Stomach (tissue), 9 donors: ENCODE measurements around the gene TXNRD3. TPM values are rescaled to one million over a fixed set of nuclear protein-coding genes. Genes with fewer than 3 reads are reported as not detected.

ENCODE experiments used
- DNase-seq, 2 donors: peaks; one replicate each; pipeline versions ENCODE4 v3.0.0 to v3.0.0-alpha.2; 2013 to 2019
- H3K27ac ChIP-seq, 5 donors: fragments of 200-600 bp in 4 of 5; sonication (generic) in 4 of 5; one replicate each; pipeline ENCODE4 v1.5.1; 2013 to 2019; ENCODE audit warnings: mild to moderate bottlenecking in 1 of 5, moderate library complexity in 1 of 5
- H3K27me3 ChIP-seq, 3 donors: fragments of 200-600 bp; sonication (generic); one replicate each; pipeline ENCODE4 v1.5.1; 2017 to 2019; ENCODE audit warnings: mixed run types in 1 of 3
- H3K36me3 ChIP-seq, 4 donors: fragments of 200-600 bp; sonication (generic); 1 replicate in 3 of 4; 2 replicates in 1 of 4; pipeline ENCODE4 v1.5.1; 2016 to 2019
- H3K4me1 ChIP-seq, 4 donors: fragments of 200-600 bp; sonication (generic); one replicate each; pipeline ENCODE4 v1.5.1; 2016 to 2019
- H3K4me3 ChIP-seq, 4 donors: fragments of 200-600 bp; sonication (generic) in 3 of 4; one replicate each; pipeline ENCODE4 v1.5.1; 2016 to 2019; ENCODE audit warnings: mild to moderate bottlenecking in 1 of 4
- H3K9me3 ChIP-seq, 4 donors: fragments of 200-600 bp; sonication (generic); one replicate each; pipeline ENCODE4 v1.5.1; 2016 to 2019
- EP300 ChIP-seq: sonication (generic); formaldehyde crosslinking; IDR thresholded peaks from one replicate; pipeline ENCODE4 v1.6.1; 2017; ENCODE audit warnings: antibody characterized with exemption
- POLR2A ChIP-seq, 4 donors: fragments of 450-650 bp; IDR thresholded peaks; one replicate each; pipeline ENCODE4 v1.6.1; 2016; ENCODE audit warnings: antibody characterized with exemption in 4 of 4, control low read depth in 2 of 4, mild to moderate bottlenecking in 1 of 4, moderate library complexity in 1 of 4
- POLR2AphosphoS5 ChIP-seq, 3 donors: sonication (generic); formaldehyde crosslinking; IDR thresholded peaks; one replicate each; pipeline ENCODE4 v1.6.1; 2016; ENCODE audit warnings: antibody characterized with exemption in 3 of 3
- WGBS, 5 donors: extraction: QIAGEN DNeasy Blood & Tissue Kit in 3 of 5; methylation state at CpG; one replicate each; pipeline versions ENCODE4 v1.1.5 to v1.1.7; 2013 to 2018; 5-methylcytosine and 5-hydroxymethylcytosine counted together
- intact Hi-C: fragments of 100-400 bp; cut with DNase I; formaldehyde crosslinking; loops from one replicate; pipeline ENCODE4 v1.15.1; 2023; ENCODE audit warnings: low total_unique reads
- polyA plus RNA-seq, 3 donors: library from polyadenylated mRNA; stranded (reverse); fragments of 200-250 nt; gene quantifications; one replicate each; pipeline ENCODE4 v1.2.3, GENCODE V29; 2013
- total RNA-seq, 5 donors: library from RNA; depleted of rRNA; stranded (reverse); fragments of >200 nt; gene quantifications; one replicate each; pipeline versions ENCODE4 v1.1.0 to v1.2.3, GENCODE V29; 2014 to 2016
- TF ChIP-seq, protein P1 (sequence below), 7 experiments: fragments of 450-650 bp in 4 of 7; fragments of 200-600 bp in 3 of 7; sonication (generic) in 3 of 7; IDR thresholded peaks; one replicate each; pipeline ENCODE4 v1.5.1; 2016 to 2019; ENCODE audit warnings: antibody characterized with exemption in 7 of 7, control low read depth in 2 of 7, mild to moderate bottlenecking in 1 of 7
- donor health status: healthy with polysubstance abuse.
- donor health status: Bipolar disorder and iron deficiency.
- donor health status: healthy.

TXNRD3 gene
- total and polyA plus RNA-seq, 8 donors: 0.58 to 62.3 (median 9.5) TPM

DNA sequence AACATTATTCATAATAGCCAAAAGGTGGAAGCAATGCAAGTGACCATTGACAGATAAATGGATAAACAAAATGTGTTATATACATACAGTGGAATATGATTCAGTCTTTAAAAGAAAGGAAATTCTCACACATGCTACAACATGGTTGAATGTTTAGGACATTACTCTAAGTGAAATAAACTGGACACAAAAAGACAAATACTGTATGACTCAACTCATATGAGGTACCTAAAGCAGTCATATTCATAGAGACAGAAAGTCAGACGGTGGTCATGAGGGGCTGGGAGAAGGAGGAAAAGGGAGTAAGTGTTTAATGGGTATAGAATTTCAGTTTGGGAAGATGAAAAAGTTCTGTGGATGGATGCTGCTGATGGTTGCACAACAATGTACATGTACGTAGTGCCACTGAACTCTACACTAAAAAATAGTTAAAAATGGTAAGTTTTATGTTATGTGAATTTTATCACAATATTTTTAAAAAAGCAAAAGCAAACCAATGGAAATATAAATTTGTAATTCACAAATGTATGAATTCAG is 5.3 kb downstream of the TXNRD3 start:
- 70 to 81% (median 77%) methylated on average over 2 of the region's 2 CpGs for WGBS, 5 donors

DNA sequence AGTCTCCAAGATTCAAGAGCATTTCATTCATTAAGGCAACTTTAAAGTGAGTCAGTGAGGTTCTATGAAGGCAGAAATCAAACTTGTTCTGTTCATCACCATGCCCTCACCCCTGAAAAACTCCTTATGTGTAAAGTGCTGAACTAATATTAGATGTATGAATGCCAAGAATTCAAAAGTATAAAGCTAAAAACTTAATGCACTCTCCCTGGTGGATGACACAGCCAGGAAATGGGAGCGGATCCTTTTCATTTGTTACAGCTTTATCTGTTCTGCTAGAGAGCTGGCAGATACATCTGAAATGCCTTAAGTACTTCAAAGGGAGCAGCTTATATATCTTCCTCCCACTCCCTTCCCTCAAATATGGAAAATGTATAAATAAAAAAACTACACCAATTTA is 8.2 kb downstream of the TXNRD3 start:
- Histone ChIP-seq H3K27ac (no peak overlapping the region), H3K9me3 (no peaks in the 10 kb centered on the region), H3K4me1 (no peaks in the 10 kb centered on the region), H3K4me3 (no peak overlapping the region), H3K36me3 (peaks cover 3 to 35% (median 33%) of the 10 kb centered on the region in 4 donors), H3K27me3 (no peaks in the 10 kb centered on the region)
- intact Hi-C loops: no loop called here
- peak in 1 of 2 donors; percentile 37 for DNase-seq
- WGBS, 5 donors: 74 to 95% (median 91%) methylated on average over 1 of the region's 1 CpG
- TF ChIP-seq, protein P1, sequence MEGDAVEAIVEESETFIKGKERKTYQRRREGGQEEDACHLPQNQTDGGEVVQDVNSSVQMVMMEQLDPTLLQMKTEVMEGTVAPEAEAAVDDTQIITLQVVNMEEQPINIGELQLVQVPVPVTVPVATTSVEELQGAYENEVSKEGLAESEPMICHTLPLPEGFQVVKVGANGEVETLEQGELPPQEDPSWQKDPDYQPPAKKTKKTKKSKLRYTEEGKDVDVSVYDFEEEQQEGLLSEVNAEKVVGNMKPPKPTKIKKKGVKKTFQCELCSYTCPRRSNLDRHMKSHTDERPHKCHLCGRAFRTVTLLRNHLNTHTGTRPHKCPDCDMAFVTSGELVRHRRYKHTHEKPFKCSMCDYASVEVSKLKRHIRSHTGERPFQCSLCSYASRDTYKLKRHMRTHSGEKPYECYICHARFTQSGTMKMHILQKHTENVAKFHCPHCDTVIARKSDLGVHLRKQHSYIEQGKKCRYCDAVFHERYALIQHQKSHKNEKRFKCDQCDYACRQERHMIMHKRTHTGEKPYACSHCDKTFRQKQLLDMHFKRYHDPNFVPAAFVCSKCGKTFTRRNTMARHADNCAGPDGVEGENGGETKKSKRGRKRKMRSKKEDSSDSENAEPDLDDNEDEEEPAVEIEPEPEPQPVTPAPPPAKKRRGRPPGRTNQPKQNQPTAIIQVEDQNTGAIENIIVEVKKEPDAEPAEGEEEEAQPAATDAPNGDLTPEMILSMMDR (IDR thresholded peaks at IDR 0.05): no peak
- TF ChIP-seq POLR2A (IDR thresholded peaks at IDR 0.05) (no peak), POLR2AphosphoS5 (IDR thresholded peaks at IDR 0.05) (no peak)

More for the DNA sequence above, 5.3 kb downstream of the TXNRD3 start:
- Histone ChIP-seq H3K4me3 (no peak overlapping the region), H3K4me1 (peaks cover 0 to 19% (median 8%) of the 10 kb centered on the region in 4 donors), H3K27me3 (no peaks in the 10 kb centered on the region), H3K27ac (no peak overlapping the region), H3K9me3 (no peaks in the 10 kb centered on the region), H3K36me3 (peaks cover 0 to 6% (median 5%) of the 10 kb centered on the region in 4 donors)
- no peak for DNase-seq
- TF ChIP-seq POLR2A (IDR thresholded peaks at IDR 0.05) (no peak), POLR2AphosphoS5 (IDR thresholded peaks at IDR 0.05) (no peak), EP300 (no peak)
- TF ChIP-seq, protein P1 (IDR thresholded peaks at IDR 0.05): no peak
- intact Hi-C loops: no loop called here

DNA sequence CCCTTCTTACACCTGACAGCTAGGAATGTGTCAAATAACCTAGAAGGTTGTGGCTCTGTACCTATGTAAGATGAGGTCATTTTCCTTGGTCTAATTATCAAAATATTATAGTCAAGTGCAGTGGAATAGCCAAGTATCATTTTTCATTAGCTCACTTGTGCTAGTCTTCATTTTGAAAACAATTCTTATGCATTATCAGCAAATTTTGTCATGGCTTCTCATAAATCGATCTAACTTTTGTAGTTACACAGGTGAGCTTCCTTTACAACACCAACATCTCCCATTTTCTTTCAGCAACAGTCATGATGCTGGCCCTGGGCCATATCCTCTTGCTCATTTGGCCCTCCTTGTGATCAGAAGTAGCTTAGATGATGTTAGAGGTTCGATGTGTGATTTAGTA is 10.3 kb downstream of the TXNRD3 start:
- Histone ChIP-seq H3K9me3 (no peaks in the 10 kb centered on the region), H3K4me1 (no peaks in the 10 kb centered on the region), H3K27ac (no peak overlapping the region), H3K36me3 (peaks cover 5 to 49% (median 46%) of the 10 kb centered on the region in 4 donors), H3K4me3 (no peak overlapping the region), H3K27me3 (no peaks in the 10 kb centered on the region)
- intact Hi-C loops: no loop called here
- no peak for TF ChIP-seq POLR2AphosphoS5 (IDR thresholded peaks at IDR 0.05)
- TF ChIP-seq, protein P1 (IDR thresholded peaks at IDR 0.05): no peak
- TF ChIP-seq POLR2A (IDR thresholded peaks at IDR 0.05): no peak
- no peak for TF ChIP-seq EP300
- WGBS, 5 donors: 86 to 96% (median 92%) methylated on average over 2 of the region's 2 CpGs
- no peak for DNase-seq

DNA sequence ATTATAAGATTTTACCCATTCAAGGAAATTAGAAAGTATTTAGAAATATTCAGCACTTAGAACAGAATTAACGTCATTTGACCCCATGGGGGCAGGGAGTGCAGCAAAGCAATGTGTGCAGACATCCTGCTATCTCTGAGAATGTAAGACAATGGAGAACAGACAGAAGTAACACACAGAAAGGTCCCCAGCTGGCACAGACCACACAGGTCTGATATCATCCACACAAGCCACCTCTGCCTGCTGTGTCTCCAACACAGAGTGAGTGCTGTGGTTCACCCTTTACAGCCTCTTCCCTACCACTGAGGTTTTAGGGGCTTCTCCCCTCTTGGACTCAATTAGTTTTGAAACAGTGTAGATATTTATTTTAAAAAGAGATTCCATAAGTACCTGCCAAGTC is 16.1 kb downstream of the TXNRD3 start:
- H3K36me3 ChIP-seq: peaks cover 5 to 72% (median 68%) of the 10 kb centered on the region in 4 donors
- H3K27ac ChIP-seq: no peak overlapping the region
- H3K4me3 ChIP-seq: no peak overlapping the region
- intact Hi-C loops: no loop called here
- no peaks in the 10 kb centered on the region for H3K4me1 ChIP-seq
- H3K9me3 ChIP-seq: no peaks in the 10 kb centered on the region
- TF ChIP-seq POLR2A (IDR thresholded peaks at IDR 0.05): no peak
- TF ChIP-seq, protein P1 (IDR thresholded peaks at IDR 0.05): no peak
- no peak for TF ChIP-seq EP300
- no peak for TF ChIP-seq POLR2AphosphoS5 (IDR thresholded peaks at IDR 0.05)
- DNase-seq: no peak
- 86 to 100% (median 93%) methylated on average over 1 of the region's 1 CpG for WGBS, 5 donors
- no peaks in the 10 kb centered on the region for H3K27me3 ChIP-seq
